LHCN-M2 (cell line): ENCODE data around the gene ADARB2. TPM values are rescaled to one million over a fixed set of nuclear protein-coding genes. Genes with fewer than 3 reads are reported as not detected.
"Not testable (repeated sequence)": the region's sequence is repeated elsewhere in the genome, so short reads cannot be mapped to it uniquely, and the experiment has no call there.

Experiments
- DNase-seq: peaks from one replicate; pipeline ENCODE4 v3.0.0-alpha.2; 2012; ENCODE audit warnings: low read depth
- total RNA-seq: library from RNA; depleted of rRNA; stranded (reverse); fragments of >200 nt; gene quantifications from 2 replicates; pipeline ENCODE4 v1.2.3, GENCODE V29; 2014

The ADARB2 gene
- total RNA-seq, 1 experiment from 2014 or later, result 0.11 TPM

GRCh38 chr10:1643161-1643907, 94.0 kb downstream of the ADARB2 start:
- no peak for DNase-seq

GRCh38 chr10:1642600-1643160, 94.6 kb downstream of the ADARB2 start:
- DNase-seq, result no peak

GRCh38 chr10:1641402-1641801, 95.9 kb downstream of the ADARB2 start:
- no peak for DNase-seq

GRCh38 chr10:1638889-1639419, 98.4 kb downstream of the ADARB2 start:
- DNase-seq, result no peak

GRCh38 chr10:1635340-1635739, 102.0 kb downstream of the ADARB2 start:
- no peak for DNase-seq

GRCh38 chr10:1634239-1634638, 103.1 kb downstream of the ADARB2 start:
- no peak for DNase-seq

GRCh38 chr10:1633783-1634182, 103.5 kb downstream of the ADARB2 start:
- no peak for DNase-seq

- no peak for DNase-seq
These were observed 104.7 kb downstream of the ADARB2 start for GRCh38 chr10:1632596-1632995.

GRCh38 chr10:1632141-1632540, 105.2 kb downstream of the ADARB2 start:
- DNase-seq, result no peak

GRCh38 chr10:1631282-1631681, 106.0 kb downstream of the ADARB2 start:
- no peak for DNase-seq

- DNase-seq, result no peak
These were observed 107.0 kb downstream of the ADARB2 start for GRCh38 chr10:1630304-1630703.

- no peak for DNase-seq
These were observed 107.8 kb downstream of the ADARB2 start for GRCh38 chr10:1629326-1630198.

GRCh38 chr10:1628757-1629156, 108.6 kb downstream of the ADARB2 start:
- DNase-seq, result no peak

GRCh38 chr10:1627945-1628344, 109.4 kb downstream of the ADARB2 start:
- no peak for DNase-seq

GRCh38 chr10:1626835-1627234, 110.5 kb downstream of the ADARB2 start:
- DNase-seq, result no peak

- DNase-seq, result no peak
These were observed 110.9 kb downstream of the ADARB2 start for GRCh38 chr10:1626410-1626809.

- DNase-seq, result no peak
These were observed 111.6 kb downstream of the ADARB2 start for GRCh38 chr10:1625731-1626130.

GRCh38 chr10:1625079-1625478, 112.2 kb downstream of the ADARB2 start:
- no peak for DNase-seq

GRCh38 chr10:1624240-1624639, 113.1 kb downstream of the ADARB2 start:
- no peak for DNase-seq

- DNase-seq, result no peak
These were observed 116.5 kb downstream of the ADARB2 start for GRCh38 chr10:1620803-1621202.

GRCh38 chr10:1617376-1618317, 119.7 kb downstream of the ADARB2 start:
- not testable (repeated sequence) for DNase-seq
